WTC11 (cell line): ENCODE results near the gene IQSEC1. TPM values are rescaled to one million over a fixed set of nuclear protein-coding genes. Genes with fewer than 3 reads are reported as not detected.

Source experiments
- ATAC-seq: fragments of 200-7000 bp; cut with Tn5 transposase; 2 replicates; pipeline ENCODE4 v1.10.0; 2021; ENCODE audit warnings: mild to moderate bottlenecking, moderate library complexity
- CTCF ChIA-PET: fragments of 300-600 bp; sonication (Branson Sonifier 250); formaldehyde crosslinking; loops from one replicate; lab custom pipeline; 2021; ENCODE audit warnings: antibody characterized with exemption; lab: Charles Lee
- POLR2A ChIA-PET: fragments of 350-600 bp; sonication (Branson Sonifier 250); formaldehyde crosslinking; loops from one replicate; lab custom pipeline; 2021; ENCODE audit warnings: antibody characterized with exemption; lab: Charles Lee
- DNase-seq: peaks from one replicate; pipeline ENCODE4 v3.0.0; 2021; ENCODE audit warnings: low spot score
- H3K27ac Mint-ChIP-seq: 2 replicates; pipeline ENCODE4 v1.8.0; 2021; ENCODE audit warnings: mixed read lengths
- H3K27me3 Mint-ChIP-seq: 2 replicates; pipeline ENCODE4 v1.8.0; 2021; ENCODE audit warnings: low read depth, mild to moderate bottlenecking, moderate library complexity, mixed read lengths
- H3K36me3 Mint-ChIP-seq: 2 replicates; pipeline ENCODE4 v1.8.0; 2021; ENCODE audit warnings: mixed read lengths
- H3K4me1 Mint-ChIP-seq: 2 replicates; pipeline ENCODE4 v1.8.0; 2022; ENCODE audit warnings: mixed read lengths
- H3K4me3 Mint-ChIP-seq: 2 replicates; pipeline ENCODE4 v1.8.0; 2021; ENCODE audit warnings: mild to moderate bottlenecking, moderate library complexity, mixed read lengths
- H3K9me3 Mint-ChIP-seq: 2 replicates; pipeline ENCODE4 v1.8.0; 2021; ENCODE audit warnings: mixed read lengths
- ESRRA ChIP-seq: sonication (generic); formaldehyde crosslinking; IDR thresholded peaks from 2 replicates; pipeline ENCODE4 v1.8.1; 2022; ENCODE audit warnings: mild to moderate bottlenecking, missing genetic modification reagents, borderline replicate concordance
- ETV6 ChIP-seq: sonication (generic); formaldehyde crosslinking; IDR thresholded peaks from 2 replicates; pipeline ENCODE4 v1.8.1; 2022; ENCODE audit warnings: mild to moderate bottlenecking, missing genetic modification reagents
- GTF2I ChIP-seq: fragments of 250-450 bp; sonication (Bioruptor Pico); conservative IDR thresholded peaks from 2 replicates; pipeline ENCODE4 v1.4.0; 2021; ENCODE audit warnings: mild to moderate bottlenecking
- MYBL2 ChIP-seq: sonication (generic); formaldehyde crosslinking; IDR thresholded peaks from 2 replicates; pipeline ENCODE4 v1.8.1; 2023; ENCODE audit warnings: mild to moderate bottlenecking, moderate library complexity, missing genetic modification reagents
- NFE2L1 ChIP-seq: sonication (generic); formaldehyde crosslinking; IDR thresholded peaks from 2 replicates; pipeline ENCODE4 v1.8.1; 2023; ENCODE audit warnings: missing genetic modification reagents
- NFYB ChIP-seq: sonication (generic); formaldehyde crosslinking; conservative IDR thresholded peaks from 2 replicates; pipeline ENCODE4 v1.8.0; 2022; ENCODE audit warnings: low read depth, missing genetic modification reagents
- RELA ChIP-seq: sonication (generic); formaldehyde crosslinking; IDR thresholded peaks from 2 replicates; pipeline ENCODE4 v1.8.1; 2022; ENCODE audit warnings: missing genetic modification reagents, mild to moderate bottlenecking, borderline replicate concordance
- SMAD4 ChIP-seq: sonication (generic); formaldehyde crosslinking; IDR thresholded peaks from 2 replicates; pipeline ENCODE4 v1.8.0; 2022; ENCODE audit warnings: mild to moderate bottlenecking, missing genetic modification reagents
- SP1 ChIP-seq: sonication (generic); formaldehyde crosslinking; conservative IDR thresholded peaks from 2 replicates; pipeline ENCODE4 v1.8.1; 2022; ENCODE audit warnings: missing genetic modification reagents
- TEAD1 ChIP-seq: sonication (generic); formaldehyde crosslinking; IDR thresholded peaks from 2 replicates; pipeline ENCODE4 v1.8.0; 2022; ENCODE audit warnings: mild to moderate bottlenecking, missing genetic modification reagents
- TEAD4 ChIP-seq: sonication (generic); formaldehyde crosslinking; IDR thresholded peaks from 2 replicates; pipeline ENCODE4 v1.8.0; 2022; ENCODE audit warnings: mild to moderate bottlenecking, missing genetic modification reagents
- ZBTB21 ChIP-seq: sonication (generic); formaldehyde crosslinking; IDR thresholded peaks from 2 replicates; pipeline ENCODE4 v1.8.1; 2023; ENCODE audit warnings: mild to moderate bottlenecking, missing genetic modification reagents, borderline replicate concordance
- ZNF121 ChIP-seq: sonication (generic); formaldehyde crosslinking; IDR thresholded peaks from 2 replicates; pipeline ENCODE4 v1.8.0; 2023; ENCODE audit warnings: missing genetic modification reagents
- ZNF219 ChIP-seq: sonication (generic); formaldehyde crosslinking; IDR thresholded peaks from 2 replicates; pipeline ENCODE4 v1.8.0; 2023; ENCODE audit warnings: missing genetic modification reagents, mild to moderate bottlenecking, borderline replicate concordance
- ZNF317 ChIP-seq: sonication (generic); formaldehyde crosslinking; IDR thresholded peaks from 2 replicates; pipeline ENCODE4 v1.8.1; 2023; ENCODE audit warnings: low read depth, mild to moderate bottlenecking, moderate library complexity, missing genetic modification reagents, borderline replicate concordance
- ZNF423 ChIP-seq: fragments of 250-450 bp; sonication (Bioruptor Pico); IDR thresholded peaks from 2 replicates; pipeline ENCODE4 v2.1.2; 2022; ENCODE audit warnings: mild to moderate bottlenecking, moderate library complexity
- total RNA-seq: library from RNA; stranded (reverse); gene quantifications from 3 replicates; pipeline ENCODE4 v1.2.3, GENCODE V29; 2021
- TF ChIP-seq, protein P1 (sequence below): sonication (generic); formaldehyde crosslinking; IDR thresholded peaks from 2 replicates; pipeline ENCODE4 v1.8.1; 2023; ENCODE audit warnings: mild to moderate bottlenecking, missing genetic modification reagents
- TF ChIP-seq, protein P2 (sequence below): sonication (generic); formaldehyde crosslinking; IDR thresholded peaks from 2 replicates; pipeline ENCODE4 v1.8.0; 2022; ENCODE audit warnings: mild to moderate bottlenecking, missing genetic modification reagents
- TF ChIP-seq, protein P3 (sequence below): fragments of 200-600 bp; IDR thresholded peaks from 2 replicates; pipeline ENCODE4 v1.8.0; 2022; ENCODE audit warnings: antibody characterized with exemption
- TF ChIP-seq, protein P4 (sequence below): fragments of 250-450 bp; sonication (Bioruptor Pico); IDR thresholded peaks from 2 replicates; pipeline ENCODE4 v2.1.2; 2022; ENCODE audit warnings: mild to moderate bottlenecking, moderate library complexity
- TF ChIP-seq, protein P5 (sequence below): fragments of 250-450 bp; sonication (Bioruptor Pico); IDR thresholded peaks from 2 replicates; pipeline ENCODE4 v1.9.0; 2021; ENCODE audit warnings: mild to moderate bottlenecking, borderline replicate concordance
- TF ChIP-seq, protein P6 (sequence below): sonication (generic); formaldehyde crosslinking; IDR thresholded peaks from 2 replicates; pipeline ENCODE4 v1.8.0; 2023; ENCODE audit warnings: missing genetic modification reagents
- TF ChIP-seq, protein P7 (sequence below): sonication (generic); formaldehyde crosslinking; IDR thresholded peaks from 2 replicates; pipeline ENCODE4 v1.8.1; 2023; ENCODE audit warnings: mild to moderate bottlenecking, missing genetic modification reagents

The IQSEC1 gene
- total RNA-seq, 1 experiment from 2014 or later: 35.0 TPM

DNA sequence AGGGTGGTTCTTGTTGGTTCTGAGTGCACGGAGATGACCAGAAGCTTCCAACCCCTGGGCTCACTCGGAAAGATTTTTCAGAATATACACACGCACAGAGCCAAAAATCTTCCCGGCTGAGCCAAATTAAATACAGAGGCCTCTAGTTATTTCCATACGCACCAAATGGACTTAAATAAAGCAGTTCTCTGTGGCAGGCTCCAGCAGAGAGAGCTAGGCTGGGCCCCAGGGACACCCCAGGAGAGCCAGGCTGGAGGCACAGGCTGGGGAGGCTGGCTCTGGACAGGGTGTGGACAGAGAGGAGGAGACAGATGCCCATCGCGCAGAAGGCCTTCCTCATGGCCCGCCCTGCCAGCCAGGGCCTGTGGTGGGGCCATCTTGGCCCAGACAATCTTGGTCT, 115.9 kb downstream of the IQSEC1 start (continued):
- TF ChIP-seq, protein P1, sequence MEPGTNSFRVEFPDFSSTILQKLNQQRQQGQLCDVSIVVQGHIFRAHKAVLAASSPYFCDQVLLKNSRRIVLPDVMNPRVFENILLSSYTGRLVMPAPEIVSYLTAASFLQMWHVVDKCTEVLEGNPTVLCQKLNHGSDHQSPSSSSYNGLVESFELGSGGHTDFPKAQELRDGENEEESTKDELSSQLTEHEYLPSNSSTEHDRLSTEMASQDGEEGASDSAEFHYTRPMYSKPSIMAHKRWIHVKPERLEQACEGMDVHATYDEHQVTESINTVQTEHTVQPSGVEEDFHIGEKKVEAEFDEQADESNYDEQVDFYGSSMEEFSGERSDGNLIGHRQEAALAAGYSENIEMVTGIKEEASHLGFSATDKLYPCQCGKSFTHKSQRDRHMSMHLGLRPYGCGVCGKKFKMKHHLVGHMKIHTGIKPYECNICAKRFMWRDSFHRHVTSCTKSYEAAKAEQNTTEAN (CRISPR knock-in tag): no peak
- TF ChIP-seq ZNF121 (CRISPR knock-in tag): no peak
- TF ChIP-seq, protein P2, sequence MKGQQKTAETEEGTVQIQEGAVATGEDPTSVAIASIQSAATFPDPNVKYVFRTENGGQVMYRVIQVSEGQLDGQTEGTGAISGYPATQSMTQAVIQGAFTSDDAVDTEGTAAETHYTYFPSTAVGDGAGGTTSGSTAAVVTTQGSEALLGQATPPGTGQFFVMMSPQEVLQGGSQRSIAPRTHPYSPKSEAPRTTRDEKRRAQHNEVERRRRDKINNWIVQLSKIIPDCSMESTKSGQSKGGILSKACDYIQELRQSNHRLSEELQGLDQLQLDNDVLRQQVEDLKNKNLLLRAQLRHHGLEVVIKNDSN (CRISPR knock-in tag): no peak
- TF ChIP-seq NFE2L1: no peak
- TF ChIP-seq ESRRA (CRISPR knock-in tag): no peak
- no peak for TF ChIP-seq TEAD1 (CRISPR knock-in tag)
- TF ChIP-seq SP1: no peak
- TF ChIP-seq RELA (CRISPR knock-in tag): no peak

DNA sequence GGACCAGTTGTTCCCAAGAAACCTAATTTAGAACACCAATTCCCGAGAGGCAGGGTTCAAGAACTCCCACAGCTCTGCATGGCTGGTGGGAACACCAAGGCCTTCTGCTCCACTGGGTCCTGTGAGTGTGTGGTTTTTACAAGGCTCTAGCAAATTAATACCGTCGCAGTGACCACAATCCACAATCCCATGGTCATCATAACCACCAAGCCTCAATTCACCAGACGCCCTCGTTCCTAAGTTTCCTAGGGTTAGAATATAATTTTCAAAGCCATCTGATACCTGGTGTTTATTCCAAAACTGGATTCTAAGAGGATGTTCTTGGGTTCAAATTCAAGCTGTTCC, 116.9 kb downstream of the IQSEC1 start:
- TF ChIP-seq MYBL2 (CRISPR knock-in tag): no peak
- TF ChIP-seq GTF2I (CRISPR knock-in tag): no peak
- TF ChIP-seq, protein P3, sequence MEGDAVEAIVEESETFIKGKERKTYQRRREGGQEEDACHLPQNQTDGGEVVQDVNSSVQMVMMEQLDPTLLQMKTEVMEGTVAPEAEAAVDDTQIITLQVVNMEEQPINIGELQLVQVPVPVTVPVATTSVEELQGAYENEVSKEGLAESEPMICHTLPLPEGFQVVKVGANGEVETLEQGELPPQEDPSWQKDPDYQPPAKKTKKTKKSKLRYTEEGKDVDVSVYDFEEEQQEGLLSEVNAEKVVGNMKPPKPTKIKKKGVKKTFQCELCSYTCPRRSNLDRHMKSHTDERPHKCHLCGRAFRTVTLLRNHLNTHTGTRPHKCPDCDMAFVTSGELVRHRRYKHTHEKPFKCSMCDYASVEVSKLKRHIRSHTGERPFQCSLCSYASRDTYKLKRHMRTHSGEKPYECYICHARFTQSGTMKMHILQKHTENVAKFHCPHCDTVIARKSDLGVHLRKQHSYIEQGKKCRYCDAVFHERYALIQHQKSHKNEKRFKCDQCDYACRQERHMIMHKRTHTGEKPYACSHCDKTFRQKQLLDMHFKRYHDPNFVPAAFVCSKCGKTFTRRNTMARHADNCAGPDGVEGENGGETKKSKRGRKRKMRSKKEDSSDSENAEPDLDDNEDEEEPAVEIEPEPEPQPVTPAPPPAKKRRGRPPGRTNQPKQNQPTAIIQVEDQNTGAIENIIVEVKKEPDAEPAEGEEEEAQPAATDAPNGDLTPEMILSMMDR: no peak
- TF ChIP-seq, protein P4, sequence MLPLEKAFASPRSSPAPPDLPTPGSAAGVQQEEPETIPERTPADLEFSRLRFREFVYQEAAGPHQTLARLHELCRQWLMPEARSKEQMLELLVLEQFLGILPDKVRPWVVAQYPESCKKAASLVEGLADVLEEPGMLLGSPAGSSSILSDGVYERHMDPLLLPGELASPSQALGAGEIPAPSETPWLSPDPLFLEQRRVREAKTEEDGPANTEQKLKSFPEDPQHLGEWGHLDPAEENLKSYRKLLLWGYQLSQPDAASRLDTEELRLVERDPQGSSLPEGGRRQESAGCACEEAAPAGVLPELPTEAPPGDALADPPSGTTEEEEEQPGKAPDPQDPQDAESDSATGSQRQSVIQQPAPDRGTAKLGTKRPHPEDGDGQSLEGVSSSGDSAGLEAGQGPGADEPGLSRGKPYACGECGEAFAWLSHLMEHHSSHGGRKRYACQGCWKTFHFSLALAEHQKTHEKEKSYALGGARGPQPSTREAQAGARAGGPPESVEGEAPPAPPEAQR (CRISPR knock-in tag): no peak
- no peak for TF ChIP-seq SMAD4 (CRISPR knock-in tag)
- TF ChIP-seq ZNF219 (CRISPR knock-in tag): no peak
- no peak for TF ChIP-seq NFYB (CRISPR knock-in tag)
- no peak for TF ChIP-seq ZNF317 (CRISPR knock-in tag)
- TF ChIP-seq ZNF423 (CRISPR knock-in tag): no peak
- TF ChIP-seq, all 79 proteins: peak for 0
- Mint-ChIP-seq H3K4me3 (no peak overlapping the region), H3K27ac (peak overlapping the region; percentile 41; the same call in 1 of the 2 replicates), H3K9me3 (no peaks in the 10 kb centered on the region), H3K36me3 (no peaks in the 10 kb centered on the region), H3K27me3 (no peaks in the 10 kb centered on the region), H3K4me1 (peaks cover 20% of the 10 kb centered on the region)
- POLR2A ChIA-PET: no interaction called here
- CTCF ChIA-PET: no interaction called here
- no peak for DNase-seq
- no peak for ATAC-seq

DNA sequence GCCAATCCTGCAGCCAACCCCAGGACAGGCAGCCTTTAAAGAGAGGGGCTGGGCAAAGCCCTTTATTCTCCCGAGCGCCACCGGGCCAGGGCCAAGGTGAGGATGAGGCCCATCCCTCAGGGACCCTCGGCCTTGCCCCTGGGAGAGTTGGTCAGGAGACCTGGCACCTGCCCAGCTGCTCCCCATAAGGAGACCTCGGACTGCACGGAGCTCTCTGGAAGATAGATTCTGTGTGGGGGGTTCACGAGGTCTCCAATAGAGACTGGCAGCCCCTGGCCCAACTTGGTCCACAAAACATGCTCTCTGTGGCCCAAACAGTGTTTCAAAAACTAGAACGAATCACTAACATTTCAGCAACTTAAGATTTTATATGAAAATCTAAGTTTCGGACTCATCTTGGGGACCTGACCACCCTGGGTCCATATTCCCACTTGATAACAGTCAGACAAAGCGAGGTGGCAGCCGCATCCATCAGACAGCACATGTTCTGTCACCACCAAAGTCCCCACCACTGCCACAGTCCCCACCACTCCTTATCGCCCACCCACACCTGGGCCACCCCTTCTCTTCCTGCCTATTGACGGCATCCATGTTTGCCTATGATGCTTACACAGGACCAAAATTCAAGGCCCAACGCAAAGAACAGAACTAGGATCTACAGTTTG, 117.4 kb downstream of the IQSEC1 start:
- H3K27ac Mint-ChIP-seq: peak overlapping the region; percentile 41; the same call in 1 of the 2 replicates
- POLR2A ChIA-PET: no interaction called here
- no peak overlapping the region for H3K4me3 Mint-ChIP-seq
- no peaks in the 10 kb centered on the region for H3K36me3 Mint-ChIP-seq
- DNase-seq (no peak), ATAC-seq (no peak)
- no peaks in the 10 kb centered on the region for H3K27me3 Mint-ChIP-seq
- peaks cover 17% of the 10 kb centered on the region for H3K4me1 Mint-ChIP-seq
- CTCF ChIA-PET: no interaction called here
- no peaks in the 10 kb centered on the region for H3K9me3 Mint-ChIP-seq
- TF ChIP-seq TEAD4 (CRISPR knock-in tag) (no peak), ESRRA (CRISPR knock-in tag) (no peak), ZBTB21 (CRISPR knock-in tag) (no peak), ETV6 (CRISPR knock-in tag) (no peak)
- TF ChIP-seq, protein P5, sequence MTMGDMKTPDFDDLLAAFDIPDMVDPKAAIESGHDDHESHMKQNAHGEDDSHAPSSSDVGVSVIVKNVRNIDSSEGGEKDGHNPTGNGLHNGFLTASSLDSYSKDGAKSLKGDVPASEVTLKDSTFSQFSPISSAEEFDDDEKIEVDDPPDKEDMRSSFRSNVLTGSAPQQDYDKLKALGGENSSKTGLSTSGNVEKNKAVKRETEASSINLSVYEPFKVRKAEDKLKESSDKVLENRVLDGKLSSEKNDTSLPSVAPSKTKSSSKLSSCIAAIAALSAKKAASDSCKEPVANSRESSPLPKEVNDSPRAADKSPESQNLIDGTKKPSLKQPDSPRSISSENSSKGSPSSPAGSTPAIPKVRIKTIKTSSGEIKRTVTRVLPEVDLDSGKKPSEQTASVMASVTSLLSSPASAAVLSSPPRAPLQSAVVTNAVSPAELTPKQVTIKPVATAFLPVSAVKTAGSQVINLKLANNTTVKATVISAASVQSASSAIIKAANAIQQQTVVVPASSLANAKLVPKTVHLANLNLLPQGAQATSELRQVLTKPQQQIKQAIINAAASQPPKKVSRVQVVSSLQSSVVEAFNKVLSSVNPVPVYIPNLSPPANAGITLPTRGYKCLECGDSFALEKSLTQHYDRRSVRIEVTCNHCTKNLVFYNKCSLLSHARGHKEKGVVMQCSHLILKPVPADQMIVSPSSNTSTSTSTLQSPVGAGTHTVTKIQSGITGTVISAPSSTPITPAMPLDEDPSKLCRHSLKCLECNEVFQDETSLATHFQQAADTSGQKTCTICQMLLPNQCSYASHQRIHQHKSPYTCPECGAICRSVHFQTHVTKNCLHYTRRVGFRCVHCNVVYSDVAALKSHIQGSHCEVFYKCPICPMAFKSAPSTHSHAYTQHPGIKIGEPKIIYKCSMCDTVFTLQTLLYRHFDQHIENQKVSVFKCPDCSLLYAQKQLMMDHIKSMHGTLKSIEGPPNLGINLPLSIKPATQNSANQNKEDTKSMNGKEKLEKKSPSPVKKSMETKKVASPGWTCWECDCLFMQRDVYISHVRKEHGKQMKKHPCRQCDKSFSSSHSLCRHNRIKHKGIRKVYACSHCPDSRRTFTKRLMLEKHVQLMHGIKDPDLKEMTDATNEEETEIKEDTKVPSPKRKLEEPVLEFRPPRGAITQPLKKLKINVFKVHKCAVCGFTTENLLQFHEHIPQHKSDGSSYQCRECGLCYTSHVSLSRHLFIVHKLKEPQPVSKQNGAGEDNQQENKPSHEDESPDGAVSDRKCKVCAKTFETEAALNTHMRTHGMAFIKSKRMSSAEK (CRISPR knock-in tag): no peak
- TF ChIP-seq, protein P6, sequence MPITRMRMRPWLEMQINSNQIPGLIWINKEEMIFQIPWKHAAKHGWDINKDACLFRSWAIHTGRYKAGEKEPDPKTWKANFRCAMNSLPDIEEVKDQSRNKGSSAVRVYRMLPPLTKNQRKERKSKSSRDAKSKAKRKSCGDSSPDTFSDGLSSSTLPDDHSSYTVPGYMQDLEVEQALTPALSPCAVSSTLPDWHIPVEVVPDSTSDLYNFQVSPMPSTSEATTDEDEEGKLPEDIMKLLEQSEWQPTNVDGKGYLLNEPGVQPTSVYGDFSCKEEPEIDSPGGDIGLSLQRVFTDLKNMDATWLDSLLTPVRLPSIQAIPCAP (CRISPR knock-in tag): no peak
- TF ChIP-seq, protein P7, sequence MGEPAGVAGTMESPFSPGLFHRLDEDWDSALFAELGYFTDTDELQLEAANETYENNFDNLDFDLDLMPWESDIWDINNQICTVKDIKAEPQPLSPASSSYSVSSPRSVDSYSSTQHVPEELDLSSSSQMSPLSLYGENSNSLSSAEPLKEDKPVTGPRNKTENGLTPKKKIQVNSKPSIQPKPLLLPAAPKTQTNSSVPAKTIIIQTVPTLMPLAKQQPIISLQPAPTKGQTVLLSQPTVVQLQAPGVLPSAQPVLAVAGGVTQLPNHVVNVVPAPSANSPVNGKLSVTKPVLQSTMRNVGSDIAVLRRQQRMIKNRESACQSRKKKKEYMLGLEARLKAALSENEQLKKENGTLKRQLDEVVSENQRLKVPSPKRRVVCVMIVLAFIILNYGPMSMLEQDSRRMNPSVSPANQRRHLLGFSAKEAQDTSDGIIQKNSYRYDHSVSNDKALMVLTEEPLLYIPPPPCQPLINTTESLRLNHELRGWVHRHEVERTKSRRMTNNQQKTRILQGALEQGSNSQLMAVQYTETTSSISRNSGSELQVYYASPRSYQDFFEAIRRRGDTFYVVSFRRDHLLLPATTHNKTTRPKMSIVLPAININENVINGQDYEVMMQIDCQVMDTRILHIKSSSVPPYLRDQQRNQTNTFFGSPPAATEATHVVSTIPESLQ: no peak
